HG03060 (cell line): ENCODE results near the gene SPACA4.

Experiments used
- ATAC-seq: cut with Tn5 transposase; IDR thresholded peaks from one replicate; pipeline ENCODE4 v1.9.1; 2021; ENCODE audit warnings: low read depth, moderate number of reproducible peaks; ENCODE audit not compliant: unreplicated experiment

The SPACA4 gene

DNA sequence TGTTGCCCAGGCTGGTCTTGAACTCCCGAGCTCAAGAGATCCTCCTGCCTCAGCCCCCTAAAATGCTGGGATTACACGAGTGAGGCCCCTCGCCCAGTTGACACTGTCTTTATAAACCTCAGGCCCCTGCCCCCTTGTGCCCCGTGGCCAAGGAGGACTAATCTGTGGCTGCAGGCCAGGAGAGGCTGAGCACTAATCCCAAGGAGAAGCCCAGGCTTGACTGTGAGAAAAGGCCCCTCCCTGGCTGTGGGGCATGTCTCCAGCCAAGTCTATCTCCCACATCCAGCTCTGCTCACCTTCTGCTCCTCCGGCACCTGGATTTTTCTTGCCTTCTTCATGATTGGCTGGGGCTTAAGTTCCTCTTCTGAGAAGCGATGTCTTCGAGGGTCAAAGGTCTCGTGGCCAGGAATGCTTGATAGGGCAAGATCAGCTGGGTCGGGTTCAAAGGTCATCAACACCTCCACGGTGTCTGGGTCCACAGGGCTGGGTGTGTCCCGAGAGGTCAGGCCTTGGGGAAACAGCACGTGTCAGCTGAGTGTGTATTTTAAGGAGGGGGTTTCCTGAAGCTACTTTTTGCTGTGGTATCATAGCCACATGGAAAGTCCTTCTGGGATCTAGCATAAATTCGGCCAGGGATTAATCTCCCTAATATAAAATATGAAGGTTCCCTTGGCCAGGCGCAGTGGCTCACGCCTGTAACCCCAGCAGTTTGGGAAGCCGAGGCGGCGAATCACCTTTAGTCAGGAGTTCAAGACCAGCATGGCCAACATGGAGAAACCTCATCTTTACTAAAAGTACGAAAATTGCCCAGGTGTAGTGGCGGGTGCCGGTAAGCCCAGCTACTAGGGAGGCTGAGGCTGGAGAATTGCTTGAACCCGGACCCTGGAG is 26.9 kb downstream of the SPACA4 start:
- no peak for ATAC-seq

DNA sequence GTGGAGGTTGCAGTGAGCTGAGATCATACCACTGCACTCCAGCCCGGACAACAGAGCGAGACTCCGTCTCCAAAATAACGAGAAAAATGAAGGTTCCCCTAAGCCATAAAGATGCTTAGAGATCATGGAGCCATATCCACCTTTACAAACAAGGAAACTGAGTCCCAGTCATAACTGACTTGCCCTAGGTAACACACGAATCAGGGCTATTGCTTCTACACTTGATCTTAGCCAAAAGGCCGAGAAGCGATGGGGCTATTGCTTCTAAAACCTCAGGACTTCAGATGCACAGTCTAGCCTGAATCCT is 27.4 kb downstream of the SPACA4 start:
- ATAC-seq, result no peak

DNA sequence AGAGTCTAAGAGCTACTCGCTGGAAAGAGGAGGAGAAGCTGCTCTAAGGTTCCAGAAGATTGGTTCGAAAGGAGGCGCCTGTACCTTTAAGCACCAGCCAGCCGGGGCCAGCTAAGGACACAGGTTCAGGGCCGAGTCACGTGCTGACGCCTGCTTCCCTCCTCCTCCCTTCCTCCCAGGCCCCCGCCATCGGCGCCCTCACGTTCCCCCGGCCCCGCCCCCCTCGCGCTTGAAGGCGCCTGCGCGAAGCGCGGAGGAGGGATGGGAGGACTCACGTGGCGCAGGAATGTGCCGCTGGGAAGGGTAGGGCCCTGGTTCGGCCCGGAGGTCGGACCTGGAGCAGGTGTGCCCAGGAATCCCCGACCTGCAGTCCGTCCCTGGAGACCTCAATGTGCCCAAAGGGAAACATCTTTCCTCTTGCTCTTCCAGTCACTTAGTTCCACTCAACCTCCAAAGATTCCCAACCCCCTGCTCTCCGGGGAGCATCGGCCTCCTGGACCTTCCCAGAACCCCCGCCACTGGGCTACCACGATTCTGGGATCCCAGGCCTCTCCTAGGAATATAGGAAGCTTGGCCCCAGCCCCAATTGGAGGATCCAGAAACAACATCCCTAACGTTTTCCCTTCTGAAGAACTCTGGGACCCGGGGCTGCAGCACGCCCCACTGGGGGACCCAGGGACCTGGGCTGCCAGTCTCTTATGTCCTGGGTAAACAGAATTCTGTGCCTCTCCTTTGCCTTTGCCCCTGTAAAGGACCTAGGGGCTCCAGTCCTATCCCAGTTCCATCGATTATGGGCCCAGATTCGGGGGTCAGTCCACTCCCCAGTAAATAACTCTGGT is 28.1 kb downstream of the SPACA4 start:
- no peak for ATAC-seq

DNA sequence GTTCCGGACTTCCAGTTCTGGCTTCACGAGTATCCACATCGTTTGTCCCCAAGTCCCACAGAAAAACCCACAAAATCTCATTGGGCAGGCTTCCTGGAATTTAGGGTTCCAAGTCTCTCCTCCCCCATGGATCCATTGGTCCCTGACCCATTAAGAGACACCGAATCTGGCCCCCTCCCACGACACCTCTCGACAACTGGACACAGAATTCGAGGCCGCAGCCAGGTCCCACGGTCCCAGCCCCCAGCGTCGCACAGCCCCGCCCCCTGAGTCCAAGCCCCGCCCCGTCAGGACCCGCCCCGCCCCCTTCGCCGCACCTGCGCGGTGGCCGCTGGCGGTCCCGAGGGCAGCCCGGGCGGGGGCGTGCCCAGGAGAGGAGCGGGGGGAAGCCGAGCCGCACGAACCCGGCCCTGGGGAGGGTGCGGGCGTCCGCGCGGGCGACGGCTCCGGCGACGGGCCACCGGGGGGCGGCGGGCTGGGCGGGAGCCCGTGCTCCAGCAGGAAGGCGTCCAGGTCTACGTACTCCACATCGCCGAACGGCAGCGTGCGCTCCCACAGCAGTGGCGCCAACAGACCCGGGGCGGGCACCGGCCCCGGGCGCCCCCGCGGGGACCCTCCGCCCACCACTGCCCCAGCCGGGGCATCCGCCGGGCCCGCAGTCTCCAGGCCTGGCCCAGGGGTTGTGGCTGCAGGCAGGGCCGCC is 28.9 kb downstream of the SPACA4 start:
- ATAC-seq, result no peak

DNA sequence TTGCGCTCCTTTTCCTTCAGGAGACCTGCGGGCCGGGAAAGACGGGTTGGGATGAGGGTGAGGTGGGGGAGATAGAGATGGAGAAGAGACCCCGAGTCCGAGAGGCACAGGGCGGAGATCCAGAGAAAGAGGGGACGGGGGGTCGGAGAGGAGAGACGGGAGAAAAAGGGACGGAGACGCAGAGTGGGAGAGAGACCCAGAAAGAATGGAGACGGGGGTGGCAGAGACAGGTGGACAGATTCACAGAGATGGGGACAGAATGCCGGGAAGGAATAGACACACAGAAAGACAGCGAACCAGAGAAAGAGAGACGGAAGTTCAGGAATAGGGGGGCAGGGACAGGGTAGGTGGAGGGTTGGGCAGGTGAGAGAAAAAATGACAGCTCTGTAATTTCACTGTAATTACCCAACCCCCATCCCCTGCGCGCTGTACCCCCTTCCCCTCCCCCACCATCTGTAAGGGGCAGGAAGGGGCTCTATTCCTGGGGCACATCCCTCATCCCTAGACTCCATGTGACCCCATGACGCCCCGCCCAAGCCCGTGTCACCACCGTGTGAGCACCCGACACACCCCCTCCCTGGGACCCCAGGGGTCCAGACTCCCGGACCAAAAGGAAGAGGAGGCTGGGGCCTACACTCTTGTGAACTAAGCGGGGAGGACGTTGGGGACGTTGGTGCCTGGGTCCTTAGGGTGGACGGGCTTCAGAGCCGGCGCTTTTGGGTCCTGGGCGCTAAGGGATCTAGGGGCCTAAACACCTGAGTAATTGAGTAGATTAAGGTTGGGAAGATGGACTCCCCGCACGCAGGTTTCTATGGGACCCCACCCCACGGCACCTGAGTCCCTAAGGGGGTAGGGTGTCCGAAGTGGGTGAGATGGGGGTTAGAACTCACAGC is 29.7 kb downstream of the SPACA4 start:
- ATAC-seq, result no peak

DNA sequence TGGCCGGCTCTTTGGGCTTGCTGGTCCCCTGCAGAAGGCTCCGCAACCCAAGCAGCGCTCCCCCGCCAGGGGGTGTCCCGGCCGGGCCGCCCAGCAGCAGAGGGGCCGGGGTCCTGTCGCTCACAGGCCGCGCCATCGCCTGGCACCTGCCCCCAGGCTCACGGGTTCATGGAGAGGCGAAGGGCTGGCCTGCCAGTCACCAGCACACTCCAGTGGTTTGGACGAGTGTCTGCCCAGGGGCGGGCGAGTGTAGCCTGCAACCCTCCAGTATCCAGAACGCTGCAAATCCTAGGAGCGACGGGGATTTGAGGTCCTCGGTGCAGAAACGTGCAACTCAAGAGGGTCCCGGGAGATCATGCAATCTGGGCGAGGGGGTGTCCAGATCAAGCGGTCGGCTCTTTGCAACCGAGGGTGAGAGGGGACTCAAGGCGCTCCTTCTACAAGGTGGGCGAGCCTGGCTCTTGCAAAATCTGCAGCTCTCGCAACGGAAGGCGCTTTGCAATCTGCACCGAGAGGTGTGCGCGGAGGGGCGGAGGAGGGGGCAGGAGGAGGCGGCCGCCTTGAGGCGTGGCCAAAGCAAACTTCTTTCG is 30.4 kb downstream of the SPACA4 start, which contains the start of gene DBP:
DBP (minus strand) TSS at position 521 of the 590 bp plus-strand sequence; CDS start at position 136, 385 bp downstream.
- no peak for ATAC-seq

DNA sequence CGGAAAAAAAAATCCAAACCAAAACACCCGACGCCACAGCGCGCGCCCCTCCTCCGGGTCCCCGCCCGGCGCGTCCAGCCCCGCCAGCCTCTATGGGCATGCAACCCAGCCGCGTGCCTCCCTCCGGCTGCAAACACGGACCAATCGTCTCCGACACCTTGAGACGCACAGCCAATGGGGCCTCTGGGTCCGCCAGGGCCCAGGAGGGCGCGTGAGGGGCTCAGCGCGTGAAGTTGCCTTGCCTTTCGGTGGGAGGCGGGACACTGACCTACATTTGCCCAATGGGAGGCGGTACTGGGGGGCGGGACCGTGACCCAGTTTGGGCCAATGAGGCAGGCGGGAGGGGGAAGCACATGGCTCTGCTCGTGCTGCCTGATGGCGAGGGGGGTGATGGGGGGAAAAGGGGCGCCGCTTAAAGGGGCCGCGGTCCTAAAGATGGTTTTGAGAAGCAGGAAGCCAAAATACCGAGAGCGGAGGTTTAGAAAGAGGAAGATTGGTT is 31.0 kb downstream of the SPACA4 start:
- ATAC-seq, result peak; percentile 57

DNA sequence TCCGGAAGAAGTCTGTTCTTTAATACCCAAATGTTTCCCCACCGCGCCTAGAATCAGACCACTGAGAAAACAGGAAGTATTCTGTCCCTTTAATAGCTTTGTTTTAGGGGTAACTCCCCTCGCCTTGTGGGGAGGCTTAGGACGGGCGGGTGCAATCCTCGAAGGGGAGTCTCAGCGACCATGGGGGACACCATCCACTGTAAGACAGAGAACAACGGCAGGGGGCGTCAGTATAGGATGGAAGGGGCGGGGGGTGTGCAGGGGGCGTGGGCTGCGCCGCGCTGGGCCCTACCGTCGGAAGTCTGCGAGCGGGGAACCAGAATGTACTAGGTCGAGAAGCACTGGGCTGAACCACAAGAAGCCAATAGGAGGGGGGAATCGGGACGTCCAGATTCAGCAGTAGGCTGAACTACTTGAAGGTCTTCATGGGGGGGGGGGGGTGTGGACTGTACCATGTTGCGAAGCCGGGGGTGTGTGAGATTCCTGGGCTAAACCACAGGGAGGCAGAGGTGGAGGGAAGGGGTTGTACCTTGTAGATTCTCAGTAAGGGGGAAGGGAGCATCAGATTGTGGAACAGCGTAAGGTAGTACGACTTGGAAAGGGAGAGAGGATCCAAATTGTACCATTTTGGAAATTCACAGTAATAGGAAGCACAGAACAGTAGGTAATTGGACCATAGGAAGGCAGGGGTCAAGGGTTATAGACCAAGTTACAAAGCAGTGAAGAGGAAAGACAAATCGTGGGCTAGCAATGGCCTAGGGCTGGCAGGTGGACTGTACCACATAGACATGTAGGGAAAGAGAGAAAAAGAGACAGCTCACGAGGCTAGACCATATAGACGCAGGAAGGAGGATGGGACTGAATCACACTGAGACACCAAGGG is 31.6 kb downstream of the SPACA4 start:
- peak; percentile 13 for ATAC-seq

DNA sequence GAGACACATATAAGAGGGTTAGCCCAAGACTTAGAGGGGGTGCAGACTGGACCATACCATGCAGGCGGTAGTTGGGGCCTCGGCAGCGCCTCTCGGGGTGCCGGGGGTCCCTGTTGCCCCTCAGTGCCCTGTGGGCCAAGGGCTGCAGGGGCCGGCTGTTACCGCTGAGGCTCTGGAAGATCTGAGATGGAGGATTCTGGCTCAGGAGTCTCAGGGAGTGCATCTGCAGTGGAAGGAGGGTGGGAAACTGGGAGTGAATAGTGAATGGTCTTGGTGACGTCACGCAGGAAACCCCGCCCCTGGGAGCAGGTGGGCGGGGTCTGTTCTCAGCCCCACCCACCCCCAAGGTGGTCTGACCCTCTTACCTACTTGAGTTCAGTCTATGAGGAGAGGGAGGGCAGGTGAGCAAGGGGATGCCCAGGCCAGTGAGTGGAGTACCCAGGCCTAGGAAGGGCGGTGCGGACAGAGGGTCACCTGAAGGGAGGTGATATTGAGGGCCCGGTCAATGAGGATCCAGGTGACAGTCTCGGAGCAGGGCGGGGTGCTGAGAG is 32.4 kb downstream of the SPACA4 start:
- no peak for ATAC-seq

DNA sequence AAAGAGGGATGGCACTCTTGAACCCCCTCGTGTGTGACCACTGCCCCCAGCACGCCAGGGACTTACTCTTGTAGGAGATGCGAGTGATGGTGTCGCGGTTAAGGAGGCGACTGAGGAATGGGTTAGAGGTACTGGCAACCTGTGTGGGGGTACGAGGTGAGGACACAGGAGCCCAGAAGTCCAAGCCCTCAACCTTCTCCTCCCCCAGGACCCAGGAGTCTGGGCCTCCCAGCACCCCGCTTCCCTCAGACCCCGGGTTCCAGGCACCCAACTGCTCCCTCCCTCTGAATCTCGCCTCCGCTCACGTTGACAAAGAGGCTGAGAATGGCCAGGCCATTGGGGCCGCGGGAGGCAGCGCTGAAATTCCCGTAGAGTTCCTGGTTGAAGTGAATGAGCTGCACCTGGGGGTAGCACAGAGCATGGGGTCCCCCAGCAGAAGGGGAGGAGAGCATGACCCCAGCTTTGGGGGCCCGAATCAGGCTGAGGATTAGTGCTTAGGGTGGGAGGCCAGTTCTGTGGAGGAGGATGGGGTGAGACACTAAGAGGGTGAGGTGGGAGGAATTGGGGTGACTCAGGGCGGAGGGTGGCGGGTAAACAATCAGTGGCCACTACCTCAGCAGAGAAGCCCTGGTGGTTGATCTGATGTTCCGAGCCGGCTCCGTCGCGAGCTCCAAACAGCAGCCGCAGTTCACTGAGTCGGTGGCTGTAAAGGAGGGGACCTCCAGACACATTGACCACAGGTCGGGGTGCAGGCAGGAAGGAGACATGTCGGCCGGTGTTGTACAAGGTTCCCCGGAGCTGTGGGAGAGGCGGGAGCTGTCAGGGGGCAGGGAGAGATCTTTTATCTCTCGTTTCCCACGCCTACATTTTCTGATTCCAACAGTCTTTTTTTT is 33.2 kb downstream of the SPACA4 start:
- no peak for ATAC-seq

DNA sequence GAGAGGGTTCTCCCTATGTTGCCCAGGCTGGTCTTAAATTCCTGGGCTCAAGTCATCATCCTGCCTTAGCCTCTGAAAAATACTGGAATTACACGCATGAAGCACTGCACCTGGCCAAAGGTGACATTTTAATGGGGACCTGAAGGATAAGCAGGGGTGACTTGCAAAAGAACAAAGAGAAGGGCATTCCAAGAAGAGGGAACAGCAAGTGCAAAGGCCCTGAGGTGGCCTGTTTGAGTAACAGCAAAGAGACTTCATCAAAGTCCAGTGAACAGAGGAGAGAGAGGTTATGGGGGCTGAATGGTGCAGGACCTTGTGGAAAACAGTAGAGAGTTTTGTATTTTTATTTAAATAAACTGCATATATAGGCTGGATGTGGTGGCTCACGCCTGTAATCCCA is 35.3 kb downstream of the SPACA4 start:
- ATAC-seq, result no peak

DNA sequence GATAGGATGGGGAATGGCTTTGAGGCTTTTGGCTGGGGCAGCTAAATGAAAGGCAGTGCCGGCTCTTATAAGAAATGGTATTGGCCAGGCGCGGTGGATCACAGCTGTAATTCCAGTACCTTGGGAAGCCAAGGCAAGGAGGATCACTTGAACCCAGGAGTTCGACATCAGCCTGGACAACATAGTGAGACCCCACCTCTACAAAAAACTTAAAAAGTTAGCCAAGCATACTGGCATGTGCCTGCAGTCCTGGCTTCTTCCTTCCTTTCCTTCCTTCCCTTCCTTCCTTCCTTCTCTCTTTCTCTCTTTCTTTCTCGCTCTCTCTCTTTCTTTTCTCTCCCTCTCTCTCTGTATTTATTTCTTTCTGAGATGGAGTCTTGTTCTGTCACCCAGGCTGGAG is 36.3 kb downstream of the SPACA4 start:
- no peak for ATAC-seq

DNA sequence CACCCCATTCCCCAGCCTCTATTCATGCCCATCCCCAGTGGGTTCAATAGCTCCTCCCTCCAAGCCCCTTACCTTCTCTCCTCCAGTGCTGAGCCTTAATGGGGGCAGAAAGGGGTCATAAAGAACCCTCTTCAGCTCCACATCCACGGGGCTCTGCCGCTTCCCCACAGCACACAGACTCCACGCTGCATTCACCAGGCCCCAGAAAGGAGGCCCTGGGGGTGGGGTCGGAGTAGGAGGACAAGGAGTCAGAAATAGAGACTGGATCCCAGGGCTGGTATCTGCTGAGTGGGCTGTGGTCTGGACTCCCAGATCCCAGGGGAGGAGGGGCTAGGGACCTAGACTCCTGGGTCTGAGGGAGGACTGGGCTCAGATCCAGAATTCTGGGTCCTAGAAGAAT is 37.8 kb downstream of the SPACA4 start:
- no peak for ATAC-seq

DNA sequence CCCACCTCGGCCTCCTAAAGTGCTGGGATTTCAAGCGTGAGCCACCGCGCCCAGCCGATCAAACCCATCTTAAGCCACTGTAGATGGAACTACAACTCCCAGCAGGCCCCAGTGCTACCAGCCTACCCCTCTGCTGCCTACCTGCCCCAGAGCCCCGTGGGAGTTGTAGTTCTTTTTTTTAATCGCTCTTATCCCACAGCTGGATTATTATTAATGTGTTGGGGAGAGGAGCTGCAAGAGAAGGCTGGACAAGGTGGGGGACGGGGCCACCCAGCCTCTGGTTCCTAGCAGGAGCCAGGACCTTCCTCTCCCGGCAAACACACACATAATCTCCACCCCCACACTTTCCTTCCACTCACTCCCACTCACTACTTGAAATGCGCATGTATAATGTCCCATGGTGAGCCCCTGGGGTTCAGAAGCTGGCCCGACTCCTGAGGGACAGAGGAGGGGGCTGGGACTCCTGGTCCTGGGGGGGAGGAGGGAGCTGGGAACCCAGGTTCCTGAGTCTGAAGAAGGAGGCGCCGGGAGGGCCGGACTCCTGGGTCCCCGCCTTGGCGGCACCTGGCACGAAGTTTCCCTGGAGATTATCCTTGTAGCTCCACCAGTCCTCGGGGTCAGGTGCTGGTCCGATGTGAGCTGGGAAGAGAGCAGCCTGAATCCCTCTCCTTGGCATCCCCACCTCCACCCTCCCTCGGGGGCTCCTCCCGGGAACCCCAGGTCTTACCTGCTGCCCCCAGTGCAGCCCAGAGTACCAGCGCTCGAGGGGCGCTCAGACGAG is 38.5 kb downstream of the SPACA4 start:
- no peak for ATAC-seq

DNA sequence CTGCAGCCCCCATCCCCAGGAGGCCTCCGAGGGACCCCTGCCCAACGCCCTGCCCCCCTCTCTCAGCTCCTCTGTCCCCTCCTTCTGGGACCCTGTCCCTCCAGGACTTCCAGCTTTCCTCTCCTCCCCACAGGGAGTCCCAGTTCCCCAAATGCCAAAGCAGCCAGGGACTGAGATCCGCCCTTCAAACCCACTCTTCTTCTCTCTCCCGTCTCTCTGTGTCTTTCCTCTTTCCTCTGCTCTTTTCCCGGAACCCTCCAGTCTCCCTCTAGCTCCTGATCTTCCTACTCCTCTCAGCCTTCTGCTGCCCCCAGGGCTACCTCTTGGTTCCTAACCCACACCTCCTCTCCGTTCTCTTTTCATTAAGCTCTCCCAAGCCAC is 39.1 kb downstream of the SPACA4 start:
- ATAC-seq, result no peak

DNA sequence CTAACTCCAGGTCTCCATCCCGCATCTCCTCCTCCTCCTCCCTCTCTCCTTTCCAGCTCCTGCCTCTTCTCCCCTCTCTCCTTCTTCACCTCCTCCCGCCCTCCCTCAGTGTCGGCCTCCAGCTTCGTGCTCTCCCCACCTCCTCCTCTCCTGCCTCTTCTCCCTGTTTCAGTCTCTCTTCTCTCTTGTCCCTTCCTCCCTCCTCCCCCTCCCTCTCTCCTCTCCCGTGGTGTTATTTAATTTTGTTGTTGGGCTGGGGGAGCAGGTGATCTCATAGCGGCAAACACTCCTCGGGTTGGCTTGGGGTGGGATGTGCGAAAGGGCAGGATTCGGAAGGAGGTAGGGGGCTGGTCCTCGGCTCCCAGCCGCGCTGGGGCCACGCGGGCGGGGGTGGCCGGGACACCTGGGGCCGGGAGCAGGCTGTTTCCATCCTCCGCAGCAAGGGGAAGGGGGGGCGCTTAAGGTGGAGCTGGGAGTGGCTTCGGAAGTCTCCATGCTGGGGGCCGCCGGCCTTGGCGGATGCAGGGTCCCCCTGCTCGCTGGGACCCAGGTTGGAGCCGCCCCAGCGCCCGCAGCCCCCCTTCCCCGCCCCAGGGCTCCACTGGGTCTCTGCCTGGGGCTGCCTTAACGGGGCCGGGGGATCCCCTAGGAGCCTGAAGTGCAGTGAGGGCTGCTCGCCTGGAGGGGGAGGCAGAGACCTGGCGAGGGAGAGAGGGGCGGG is 39.6 kb downstream of the SPACA4 start, which contains the start of gene CA11:
CA11 (minus strand) TSS at position 187 of the 721 bp plus-strand sequence. CDS start 555 bp downstream, outside the sequence.
- no peak for ATAC-seq
